HEK293 (cell line): ENCODE measurements around the gene CMTM2.

Experiments used
- CTCF ChIA-PET: fragments of 350-600 bp; formaldehyde crosslinking; extraction: SDS; loops from one replicate; lab custom pipeline; 2021; ENCODE audit warnings: antibody characterized with exemption; lab: Yijun Ruan, JAX
- POLR2A ChIA-PET: fragments of 300-600 bp; formaldehyde crosslinking; extraction: SDS; loops from one replicate; lab custom pipeline; 2020; ENCODE audit warnings: antibody characterized with exemption, inconsistent platforms; lab: Yijun Ruan, JAX
- H3K27ac ChIP-seq: fragments of 200-500 bp; sonication (Bioruptor generic); 2 replicates; pipeline ENCODE4 v1.5.1; 2014; ENCODE audit warnings: low read depth, low read length, control low read depth, inconsistent platforms; ENCODE audit errors: extremely low read depth
- H3K36me3 ChIP-seq, 2 experiments: fragments of 200-500 bp in 1 of 2; sonication (Bioruptor generic) in 1 of 2; 1 replicate in 1 of 2; 2 replicates in 1 of 2; pipeline ENCODE4 v1.5.1; 2014 to 2017; ENCODE audit warnings: inconsistent platforms in 2 of 2, low read length in 2 of 2; ENCODE audit not compliant: control insufficient read depth in 2 of 2, insufficient read depth in 1 of 2
- H3K4me1 ChIP-seq: fragments of 200-500 bp; sonication (Bioruptor generic); 2 replicates; pipeline ENCODE4 v1.5.1; 2014; ENCODE audit warnings: mild to moderate bottlenecking, low read length, inconsistent platforms; ENCODE audit not compliant: control insufficient read depth, insufficient read depth
- H3K4me3 ChIP-seq: 2 replicates; pipeline ENCODE4 v1.5.1; 2011; ENCODE audit warnings: low read depth, mild to moderate bottlenecking, control low read depth, low read length, moderate library complexity
- H3K9me3 ChIP-seq: fragments of 200-500 bp; sonication (Bioruptor generic); 2 replicates; pipeline ENCODE4 v1.5.1; 2014; ENCODE audit warnings: low read depth, low read length, inconsistent platforms; ENCODE audit not compliant: control insufficient read depth, insufficient read depth
- FEZF1 ChIP-seq: fragments of 450-650 bp; formaldehyde crosslinking; IDR thresholded peaks from 2 replicates; pipeline ENCODE4 v1.5.1; 2016; ENCODE audit warnings: missing biosample characterization, missing genetic modification characterization
- GLI2 ChIP-seq: fragments of 450-650 bp; formaldehyde crosslinking; IDR thresholded peaks from 2 replicates; pipeline ENCODE4; 2017; ENCODE audit warnings: missing biosample characterization, missing genetic modification characterization, low read depth, borderline replicate concordance
- HOXC10 ChIP-seq: sonication (generic); formaldehyde crosslinking; IDR thresholded peaks from 2 replicates; pipeline ENCODE4 v1.8.1; 2023; ENCODE audit warnings: mild to moderate bottlenecking, missing genetic modification reagents
- KLF10 ChIP-seq: fragments of 450-650 bp; IDR thresholded peaks from 2 replicates; pipeline ENCODE4 v1.5.1; 2018; ENCODE audit warnings: missing biosample characterization, mild to moderate bottlenecking, missing genetic modification characterization
- MYNN ChIP-seq: fragments of 450-650 bp; formaldehyde crosslinking; IDR thresholded peaks from 2 replicates; pipeline ENCODE4 v1.5.1; 2016; ENCODE audit warnings: missing biosample characterization, missing genetic modification characterization, borderline replicate concordance
- SCRT2 ChIP-seq: fragments of 450-650 bp; formaldehyde crosslinking; IDR thresholded peaks from 2 replicates; pipeline ENCODE4 v1.5.1; 2016; ENCODE audit warnings: missing biosample characterization, missing genetic modification characterization
- WT1 ChIP-seq: fragments of 450-650 bp; formaldehyde crosslinking; IDR thresholded peaks from 2 replicates; pipeline ENCODE4 v1.5.1; 2016; ENCODE audit warnings: missing biosample characterization, missing genetic modification characterization
- YY1 ChIP-seq: fragments of 450-650 bp; formaldehyde crosslinking; IDR thresholded peaks from 2 replicates; pipeline ENCODE4 v1.5.1; 2018; ENCODE audit warnings: missing biosample characterization, missing genetic modification characterization
- ZBTB17 ChIP-seq: fragments of 450-650 bp; formaldehyde crosslinking; IDR thresholded peaks from 2 replicates; pipeline ENCODE4 v1.5.1; 2016; ENCODE audit warnings: missing biosample characterization, missing genetic modification characterization
- ZFP3 ChIP-seq: fragments of 450-650 bp; formaldehyde crosslinking; IDR thresholded peaks from 2 replicates; pipeline ENCODE4 v1.5.1; 2016; ENCODE audit warnings: low read depth, missing biosample characterization, missing genetic modification characterization
- ZFP69B ChIP-seq: fragments of 450-650 bp; formaldehyde crosslinking; IDR thresholded peaks from 2 replicates; pipeline ENCODE4 v1.5.1; 2016; ENCODE audit warnings: missing biosample characterization, missing genetic modification characterization
- ZNF146 ChIP-seq: fragments of 450-650 bp; formaldehyde crosslinking; IDR thresholded peaks from 2 replicates; pipeline ENCODE4 v1.5.1; 2016; ENCODE audit warnings: missing biosample characterization, missing genetic modification characterization
- ZNF174 ChIP-seq: fragments of 450-650 bp; formaldehyde crosslinking; IDR thresholded peaks from 2 replicates; pipeline ENCODE4 v1.5.0; 2017; ENCODE audit warnings: missing biosample characterization, mild to moderate bottlenecking, missing genetic modification characterization
- ZNF24 ChIP-seq: fragments of 450-650 bp; formaldehyde crosslinking; IDR thresholded peaks from 2 replicates; pipeline ENCODE4 v1.5.1; 2016; ENCODE audit warnings: missing biosample characterization, missing genetic modification characterization
- ZNF248 ChIP-seq: fragments of 450-650 bp; formaldehyde crosslinking; IDR thresholded peaks from 2 replicates; pipeline ENCODE4 v1.5.1; 2017; ENCODE audit warnings: missing biosample characterization, missing genetic modification characterization
- ZNF324 ChIP-seq: fragments of 450-650 bp; formaldehyde crosslinking; IDR thresholded peaks from 2 replicates; pipeline ENCODE4 v1.5.1; 2016; ENCODE audit warnings: missing biosample characterization, missing genetic modification characterization
- ZNF514 ChIP-seq: fragments of 450-650 bp; formaldehyde crosslinking; IDR thresholded peaks from 2 replicates; pipeline ENCODE4 v1.5.1; 2016; ENCODE audit warnings: missing biosample characterization, missing genetic modification characterization
- ZNF558 ChIP-seq: fragments of 450-650 bp; formaldehyde crosslinking; IDR thresholded peaks from 2 replicates; pipeline ENCODE4 v1.5.1; 2016; ENCODE audit warnings: missing biosample characterization, missing genetic modification characterization
- ZNF585B ChIP-seq: fragments of 450-650 bp; formaldehyde crosslinking; IDR thresholded peaks from 2 replicates; pipeline ENCODE4 v1.5.1; 2016; ENCODE audit warnings: missing biosample characterization, missing genetic modification characterization
- ZNF629 ChIP-seq: fragments of 450-650 bp; formaldehyde crosslinking; IDR thresholded peaks from 2 replicates; pipeline ENCODE4 v1.5.1; 2017; ENCODE audit warnings: missing biosample characterization, missing genetic modification characterization
- ZNF677 ChIP-seq: fragments of 450-650 bp; IDR thresholded peaks from 2 replicates; pipeline ENCODE4 v1.5.0; 2018; ENCODE audit warnings: missing biosample characterization, mild to moderate bottlenecking, missing genetic modification characterization, moderate library complexity
- ZNF76 ChIP-seq: fragments of 450-650 bp; formaldehyde crosslinking; IDR thresholded peaks from 2 replicates; pipeline ENCODE4; 2016; ENCODE audit warnings: low read depth, missing biosample characterization, missing genetic modification characterization, borderline replicate concordance
- ZNF776 ChIP-seq: fragments of 450-650 bp; formaldehyde crosslinking; IDR thresholded peaks from 2 replicates; pipeline ENCODE4 v1.5.0; 2017; ENCODE audit warnings: missing biosample characterization, missing genetic modification characterization, borderline replicate concordance
- ZNF791 ChIP-seq: fragments of 450-650 bp; formaldehyde crosslinking; IDR thresholded peaks from 2 replicates; pipeline ENCODE4 v1.5.1; 2016; ENCODE audit warnings: missing biosample characterization, missing genetic modification characterization
- ZSCAN16 ChIP-seq: fragments of 450-650 bp; formaldehyde crosslinking; IDR thresholded peaks from 2 replicates; pipeline ENCODE4 v1.5.1; 2016; ENCODE audit warnings: missing biosample characterization, missing genetic modification characterization
- ZSCAN30 ChIP-seq: fragments of 450-650 bp; IDR thresholded peaks from 2 replicates; pipeline ENCODE4 v1.5.1; 2018; ENCODE audit warnings: missing biosample characterization, mild to moderate bottlenecking, missing genetic modification characterization, moderate library complexity
- TF ChIP-seq, protein P1 (sequence below): fragments of 450-650 bp; formaldehyde crosslinking; IDR thresholded peaks from 2 replicates; pipeline ENCODE4 v1.5.1; 2016; ENCODE audit warnings: missing biosample characterization, missing genetic modification characterization
- TF ChIP-seq, protein P2 (sequence below): fragments of 450-650 bp; formaldehyde crosslinking; IDR thresholded peaks from 2 replicates; pipeline ENCODE4 v1.5.1; 2017; ENCODE audit warnings: missing biosample characterization, missing genetic modification characterization
- TF ChIP-seq, protein P3 (sequence below): fragments of 450-650 bp; IDR thresholded peaks from 2 replicates; pipeline ENCODE4 v1.5.1; 2018; ENCODE audit warnings: missing biosample characterization, mild to moderate bottlenecking, missing genetic modification characterization

CMTM2 gene

DNA sequence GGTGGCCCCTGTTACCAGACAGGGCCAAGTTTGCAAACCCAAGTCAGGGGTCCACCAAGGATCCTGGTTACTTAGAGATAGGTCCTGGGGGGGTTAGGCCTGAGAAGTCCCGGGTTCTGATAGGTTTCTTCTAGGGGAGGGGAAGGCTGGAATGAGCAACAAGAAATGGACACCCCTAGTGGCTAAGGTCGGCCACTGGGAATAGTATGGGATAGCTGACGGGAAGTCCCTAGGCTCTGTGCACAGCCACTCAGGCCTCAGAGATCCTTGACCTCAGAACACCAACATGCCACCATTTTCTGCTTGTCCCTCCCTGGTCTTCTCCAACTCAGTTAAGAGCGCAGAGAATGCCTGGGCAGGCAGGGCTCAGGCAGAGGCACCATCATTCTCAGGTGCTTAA lies 42.7 kb upstream of the CMTM2 start:
- ChIA-PET CTCF (interaction anchor here (0.6 to 1.1 kb wide), 3 partner anchors 37 to 1595 kb away, joined by 3 to 4 read pairs (median 3); no protein-coding TSS in a partner anchor), POLR2A (interaction anchor here (0.7 kb wide), 1 partner anchor 55 kb away, joined by 10 read pairs; no protein-coding TSS in a partner anchor)
- no peak for TF ChIP-seq ZBTB17 (tag by site-specific recombination)
- no peak for TF ChIP-seq ZFP69B (tag by site-specific recombination)
- TF ChIP-seq ZSCAN30 (tag by site-specific recombination), result no peak
- TF ChIP-seq, protein P1, sequence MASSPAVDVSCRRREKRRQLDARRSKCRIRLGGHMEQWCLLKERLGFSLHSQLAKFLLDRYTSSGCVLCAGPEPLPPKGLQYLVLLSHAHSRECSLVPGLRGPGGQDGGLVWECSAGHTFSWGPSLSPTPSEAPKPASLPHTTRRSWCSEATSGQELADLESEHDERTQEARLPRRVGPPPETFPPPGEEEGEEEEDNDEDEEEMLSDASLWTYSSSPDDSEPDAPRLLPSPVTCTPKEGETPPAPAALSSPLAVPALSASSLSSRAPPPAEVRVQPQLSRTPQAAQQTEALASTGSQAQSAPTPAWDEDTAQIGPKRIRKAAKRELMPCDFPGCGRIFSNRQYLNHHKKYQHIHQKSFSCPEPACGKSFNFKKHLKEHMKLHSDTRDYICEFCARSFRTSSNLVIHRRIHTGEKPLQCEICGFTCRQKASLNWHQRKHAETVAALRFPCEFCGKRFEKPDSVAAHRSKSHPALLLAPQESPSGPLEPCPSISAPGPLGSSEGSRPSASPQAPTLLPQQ, result no peak
- H3K4me3 ChIP-seq, result no peak overlapping the region
- no peaks in the 10 kb centered on the region for H3K4me1 ChIP-seq
- no peak overlapping the region for H3K27ac ChIP-seq
- H3K9me3 ChIP-seq, result no peaks in the 10 kb centered on the region
- H3K36me3 ChIP-seq, result peaks cover 3 to 49% of the 10 kb centered on the region in 2 experiments; a peak in 2 of 3 replicates

DNA sequence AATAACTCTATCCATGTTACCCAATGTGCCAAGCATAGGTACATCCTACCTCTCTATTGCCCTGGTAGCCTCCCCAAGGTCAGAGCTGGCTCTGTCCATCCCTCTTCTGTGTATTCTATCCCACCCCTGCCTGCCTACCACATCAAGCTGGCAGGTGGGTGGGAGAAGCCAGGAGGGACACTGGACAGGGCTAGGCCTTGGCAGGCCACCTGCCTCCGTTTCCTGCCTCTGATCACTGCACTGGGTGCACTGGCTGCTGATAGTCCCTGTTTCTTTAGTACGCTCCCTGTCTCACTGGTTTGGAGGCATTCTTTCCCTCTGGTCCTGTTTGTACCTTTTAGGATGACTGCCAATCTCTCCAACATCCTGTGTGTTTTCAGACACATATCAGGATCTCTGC lies 42.0 kb upstream of the CMTM2 start:
- ChIA-PET POLR2A (no interaction called here), CTCF (interaction anchor here (0.6 kb wide), 1 partner anchor 36 kb away, joined by 3 read pairs; no protein-coding TSS in a partner anchor)
- Histone ChIP-seq H3K4me3 (no peak overlapping the region), H3K36me3 (peaks cover 3 to 42% of the 10 kb centered on the region in 2 experiments; a peak in 2 of 3 replicates), H3K27ac (no peak overlapping the region), H3K9me3 (no peaks in the 10 kb centered on the region), H3K4me1 (no peaks in the 10 kb centered on the region)
- no peak for TF ChIP-seq ZNF174 (tag by site-specific recombination)
- TF ChIP-seq ZNF791 (tag by site-specific recombination), result no peak
- no peak for TF ChIP-seq FEZF1 (tag by site-specific recombination)
- TF ChIP-seq GLI2, result no peak
- no peak for TF ChIP-seq ZNF776 (tag by site-specific recombination)
- no peak for TF ChIP-seq SCRT2 (tag by site-specific recombination)
- TF ChIP-seq ZNF629 (tag by site-specific recombination), result no peak
- TF ChIP-seq ZNF24, result no peak
- TF ChIP-seq ZNF585B (tag by site-specific recombination), result no peak
- TF ChIP-seq, protein P2, sequence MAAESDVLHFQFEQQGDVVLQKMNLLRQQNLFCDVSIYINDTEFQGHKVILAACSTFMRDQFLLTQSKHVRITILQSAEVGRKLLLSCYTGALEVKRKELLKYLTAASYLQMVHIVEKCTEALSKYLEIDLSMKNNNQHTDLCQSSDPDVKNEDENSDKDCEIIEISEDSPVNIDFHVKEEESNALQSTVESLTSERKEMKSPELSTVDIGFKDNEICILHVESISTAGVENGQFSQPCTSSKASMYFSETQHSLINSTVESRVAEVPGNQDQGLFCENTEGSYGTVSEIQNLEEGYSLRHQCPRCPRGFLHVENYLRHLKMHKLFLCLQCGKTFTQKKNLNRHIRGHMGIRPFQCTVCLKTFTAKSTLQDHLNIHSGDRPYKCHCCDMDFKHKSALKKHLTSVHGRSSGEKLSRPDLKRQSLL (tag by site-specific recombination), result no peak
- TF ChIP-seq HOXC10 (CRISPR knock-in tag), result no peak
- no peak for TF ChIP-seq ZNF558 (tag by site-specific recombination)
- no peak for TF ChIP-seq ZNF514 (tag by site-specific recombination)
- no peak for TF ChIP-seq ZNF324 (tag by site-specific recombination)
- no peak for TF ChIP-seq MYNN (tag by site-specific recombination)
- no peak for TF ChIP-seq ZNF76 (tag by site-specific recombination)
- no peak for TF ChIP-seq ZFP3
- no peak for TF ChIP-seq WT1 (tag by site-specific recombination)

DNA sequence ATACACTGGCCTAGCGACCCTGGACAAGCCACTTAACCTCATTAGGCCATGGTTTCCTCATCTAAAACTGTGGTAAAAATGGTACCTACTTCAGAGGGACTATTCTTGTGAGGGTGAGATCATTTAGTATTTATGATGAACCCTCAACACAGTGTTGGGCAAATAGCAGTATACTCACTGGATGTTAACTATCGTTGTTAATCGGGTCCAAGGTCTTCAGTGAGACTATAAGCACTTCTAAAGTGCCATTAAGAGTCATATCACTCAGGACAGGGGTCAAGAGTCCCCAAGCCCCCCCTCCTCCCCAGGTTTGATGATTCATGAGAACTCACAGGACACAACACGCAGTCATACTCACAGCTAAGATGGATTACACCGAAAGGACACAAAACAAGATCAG lies 40.4 kb upstream of the CMTM2 start:
- CTCF ChIA-PET, result no interaction called here
- POLR2A ChIA-PET, result interaction anchor here (0.6 kb wide), 1 partner anchor 16 kb away, joined by 3 read pairs; no protein-coding TSS in a partner anchor
- no peaks in the 10 kb centered on the region for H3K4me1 ChIP-seq
- TF ChIP-seq ZNF248 (tag by site-specific recombination) (no peak), ZNF324 (tag by site-specific recombination) (no peak), ZFP3 (no peak), ZNF146 (no peak), YY1 (tag by site-specific recombination) (no peak), KLF10 (tag by site-specific recombination) (no peak), ZSCAN16 (tag by site-specific recombination) (no peak), ZNF677 (tag by site-specific recombination) (no peak), ZNF24 (no peak)
- TF ChIP-seq, protein P3, sequence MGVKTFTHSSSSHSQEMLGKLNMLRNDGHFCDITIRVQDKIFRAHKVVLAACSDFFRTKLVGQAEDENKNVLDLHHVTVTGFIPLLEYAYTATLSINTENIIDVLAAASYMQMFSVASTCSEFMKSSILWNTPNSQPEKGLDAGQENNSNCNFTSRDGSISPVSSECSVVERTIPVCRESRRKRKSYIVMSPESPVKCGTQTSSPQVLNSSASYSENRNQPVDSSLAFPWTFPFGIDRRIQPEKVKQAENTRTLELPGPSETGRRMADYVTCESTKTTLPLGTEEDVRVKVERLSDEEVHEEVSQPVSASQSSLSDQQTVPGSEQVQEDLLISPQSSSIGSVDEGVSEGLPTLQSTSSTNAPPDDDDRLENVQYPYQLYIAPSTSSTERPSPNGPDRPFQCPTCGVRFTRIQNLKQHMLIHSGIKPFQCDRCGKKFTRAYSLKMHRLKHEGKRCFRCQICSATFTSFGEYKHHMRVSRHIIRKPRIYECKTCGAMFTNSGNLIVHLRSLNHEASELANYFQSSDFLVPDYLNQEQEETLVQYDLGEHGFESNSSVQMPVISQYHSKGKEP (tag by site-specific recombination), result no peak
- TF ChIP-seq, protein P1, result no peak

More for the DNA sequence above, 40.4 kb upstream of the CMTM2 start:
- H3K27ac ChIP-seq, result no peak overlapping the region
- no peaks in the 10 kb centered on the region for H3K9me3 ChIP-seq
- peaks cover 3 to 47% of the 10 kb centered on the region in 2 experiments; a peak in 2 of 3 replicates for H3K36me3 ChIP-seq
- H3K4me3 ChIP-seq, result no peak overlapping the region
